Activated T-cell treated with anti-CD3 and anti-CD28 coated beads for 4 hours (primary cell): Measurements from ENCODE around the gene KLHL14.
"Not testable (repeated sequence)": the region's sequence is repeated elsewhere in the genome, so short reads cannot be mapped to it uniquely, and the experiment has no call there.

Experiments
- DNase-seq: peaks from one replicate; pipeline ENCODE4 v3.0.0-alpha.2; 2020

The KLHL14 gene, protein sequence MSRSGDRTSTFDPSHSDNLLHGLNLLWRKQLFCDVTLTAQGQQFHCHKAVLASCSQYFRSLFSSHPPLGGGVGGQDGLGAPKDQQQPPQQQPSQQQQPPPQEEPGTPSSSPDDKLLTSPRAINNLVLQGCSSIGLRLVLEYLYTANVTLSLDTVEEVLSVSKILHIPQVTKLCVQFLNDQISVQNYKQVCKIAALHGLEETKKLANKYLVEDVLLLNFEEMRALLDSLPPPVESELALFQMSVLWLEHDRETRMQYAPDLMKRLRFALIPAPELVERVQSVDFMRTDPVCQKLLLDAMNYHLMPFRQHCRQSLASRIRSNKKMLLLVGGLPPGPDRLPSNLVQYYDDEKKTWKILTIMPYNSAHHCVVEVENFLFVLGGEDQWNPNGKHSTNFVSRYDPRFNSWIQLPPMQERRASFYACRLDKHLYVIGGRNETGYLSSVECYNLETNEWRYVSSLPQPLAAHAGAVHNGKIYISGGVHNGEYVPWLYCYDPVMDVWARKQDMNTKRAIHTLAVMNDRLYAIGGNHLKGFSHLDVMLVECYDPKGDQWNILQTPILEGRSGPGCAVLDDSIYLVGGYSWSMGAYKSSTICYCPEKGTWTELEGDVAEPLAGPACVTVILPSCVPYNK

DNA sequence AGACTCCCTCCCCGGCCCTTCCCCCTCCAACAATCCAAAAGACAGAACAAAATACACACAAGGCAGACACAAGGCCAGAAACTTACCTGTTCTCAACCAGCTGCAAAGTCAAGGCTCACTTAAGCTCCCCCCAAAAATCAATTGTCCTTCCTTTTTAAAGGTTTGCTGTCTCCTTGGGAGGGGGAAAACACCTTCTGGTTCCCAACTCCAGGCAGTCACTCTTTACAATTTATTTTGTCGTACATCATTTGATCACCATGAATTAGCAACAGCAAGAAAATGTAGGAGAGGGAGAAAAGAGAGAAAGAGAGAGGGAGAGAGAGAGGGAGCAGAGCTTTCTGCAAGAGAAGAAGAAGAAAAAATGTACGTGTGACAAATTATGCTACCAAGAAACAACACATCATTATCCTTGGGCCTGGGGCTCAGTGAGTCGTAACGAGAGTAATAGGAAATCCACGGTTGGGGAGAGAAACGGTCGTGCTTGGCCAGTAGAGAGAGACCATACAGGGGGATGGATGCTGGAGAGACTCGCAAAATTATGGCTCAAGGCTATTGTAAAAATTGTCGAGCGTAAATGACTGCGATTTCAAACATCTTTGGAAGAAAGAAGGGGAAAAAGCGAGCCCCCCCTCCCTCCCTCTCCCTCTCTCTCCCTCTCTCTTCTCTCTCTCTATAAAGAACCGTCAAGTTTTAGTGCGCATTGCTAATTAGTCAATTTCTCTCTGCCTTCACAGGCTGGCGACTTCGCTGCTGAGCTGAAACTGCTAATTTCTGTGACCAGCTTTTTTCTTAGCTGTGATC, at the start of gene KLHL14:
KLHL14 (minus strand) TSS at position 443 of the 801 bp plus-strand sequence. CDS start 2,432 bp downstream, outside the sequence.
- no peak for DNase-seq

DNA sequence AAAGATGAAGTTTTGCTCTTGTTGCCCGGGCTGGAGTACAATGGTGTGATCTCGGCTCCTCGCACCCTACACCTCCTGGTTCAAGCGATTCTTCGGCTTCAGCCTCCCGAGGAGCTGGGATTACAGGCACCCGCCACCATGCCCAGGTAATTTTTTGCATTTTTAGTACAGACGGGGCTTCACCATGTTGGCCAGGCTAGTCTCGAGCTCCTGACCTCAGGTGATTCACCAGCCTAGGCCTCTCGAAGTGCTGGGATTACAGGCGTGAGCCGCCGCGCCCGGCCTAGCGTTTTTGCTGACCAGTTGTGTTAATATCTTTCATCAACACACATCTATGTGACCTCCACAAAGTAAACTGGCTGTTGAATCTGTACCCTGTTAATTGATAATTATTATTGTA, 49.4 kb upstream of the KLHL14 start:
- no peak for DNase-seq

DNA sequence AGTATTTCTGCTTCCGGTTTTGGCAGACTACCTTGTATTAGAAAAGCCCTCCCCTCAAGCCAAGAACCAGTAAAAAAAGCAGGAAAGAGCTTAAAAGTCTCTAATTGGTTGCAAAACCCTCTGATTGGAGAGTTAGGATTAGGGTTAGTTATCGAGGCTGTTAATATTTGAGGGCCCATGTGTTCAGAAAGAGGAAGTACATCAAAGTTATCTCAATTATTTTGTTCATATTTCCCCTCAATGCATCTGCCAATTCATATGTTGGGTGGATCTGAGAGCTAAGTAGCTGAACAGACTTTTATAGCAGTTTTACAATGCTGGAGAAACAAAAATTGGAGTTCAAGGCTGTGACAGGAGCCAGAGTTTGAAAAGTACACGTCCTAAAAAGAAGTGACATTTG, 43.1 kb upstream of the KLHL14 start:
- DNase-seq: no peak

DNA sequence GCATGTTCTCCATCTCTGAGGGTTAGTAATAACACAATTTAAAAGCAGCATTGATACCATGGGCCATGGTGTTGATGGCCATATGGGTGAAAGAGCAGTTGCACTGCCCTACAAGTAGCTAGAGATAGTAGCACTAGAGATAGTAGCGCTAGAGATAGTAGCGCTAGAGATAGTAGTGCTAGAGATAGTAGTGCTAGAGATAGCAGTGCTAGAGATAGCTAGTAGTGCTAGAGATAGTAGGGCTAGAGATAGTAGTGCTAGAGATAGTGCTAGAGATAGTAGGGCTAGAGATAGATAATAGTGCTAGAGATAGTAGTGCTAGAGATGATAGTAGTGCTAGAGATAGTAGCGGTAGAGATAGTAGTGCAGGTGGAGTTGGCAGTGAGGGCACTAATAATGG, 39.5 kb upstream of the KLHL14 start:
- no peak for DNase-seq

DNA sequence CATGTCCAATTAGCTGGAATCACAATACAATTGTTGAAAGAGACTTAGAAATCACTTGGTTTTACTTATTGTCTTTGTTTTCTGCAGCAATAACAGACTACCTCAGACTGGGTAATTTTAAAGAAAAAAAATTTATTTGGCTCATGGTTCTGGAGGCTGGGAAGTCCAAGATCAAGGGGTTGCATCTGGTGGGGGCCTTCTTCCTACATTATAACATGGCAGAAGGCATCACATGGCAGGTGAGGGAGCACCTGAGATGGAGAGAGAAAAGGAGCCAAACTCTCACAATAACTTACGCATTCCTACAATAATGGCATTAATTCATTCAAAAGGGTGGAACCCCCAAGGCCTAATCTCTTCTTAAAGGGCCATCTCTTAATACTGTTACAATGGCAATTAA, 37.5 kb upstream of the KLHL14 start:
- no peak for DNase-seq

DNA sequence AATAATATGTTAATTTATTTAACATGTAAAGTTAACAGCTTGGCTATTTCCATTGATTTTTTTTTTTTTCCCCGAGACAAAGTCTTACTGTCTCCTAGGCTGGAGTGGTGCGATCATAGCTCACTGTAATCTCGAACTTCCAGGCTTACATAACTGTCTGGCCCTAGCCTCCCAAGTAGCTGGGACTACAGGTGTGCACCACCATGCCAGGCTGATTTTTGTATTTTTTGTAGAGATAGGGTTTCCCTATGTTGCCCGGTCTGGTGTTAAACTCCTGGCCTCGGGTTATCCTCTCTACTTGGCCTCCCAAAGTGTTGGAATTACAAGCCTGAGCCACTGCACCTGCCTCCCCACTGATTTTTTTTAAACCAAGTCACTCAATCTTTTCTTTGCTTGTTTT, 32.5 kb upstream of the KLHL14 start:
- DNase-seq: no peak

DNA sequence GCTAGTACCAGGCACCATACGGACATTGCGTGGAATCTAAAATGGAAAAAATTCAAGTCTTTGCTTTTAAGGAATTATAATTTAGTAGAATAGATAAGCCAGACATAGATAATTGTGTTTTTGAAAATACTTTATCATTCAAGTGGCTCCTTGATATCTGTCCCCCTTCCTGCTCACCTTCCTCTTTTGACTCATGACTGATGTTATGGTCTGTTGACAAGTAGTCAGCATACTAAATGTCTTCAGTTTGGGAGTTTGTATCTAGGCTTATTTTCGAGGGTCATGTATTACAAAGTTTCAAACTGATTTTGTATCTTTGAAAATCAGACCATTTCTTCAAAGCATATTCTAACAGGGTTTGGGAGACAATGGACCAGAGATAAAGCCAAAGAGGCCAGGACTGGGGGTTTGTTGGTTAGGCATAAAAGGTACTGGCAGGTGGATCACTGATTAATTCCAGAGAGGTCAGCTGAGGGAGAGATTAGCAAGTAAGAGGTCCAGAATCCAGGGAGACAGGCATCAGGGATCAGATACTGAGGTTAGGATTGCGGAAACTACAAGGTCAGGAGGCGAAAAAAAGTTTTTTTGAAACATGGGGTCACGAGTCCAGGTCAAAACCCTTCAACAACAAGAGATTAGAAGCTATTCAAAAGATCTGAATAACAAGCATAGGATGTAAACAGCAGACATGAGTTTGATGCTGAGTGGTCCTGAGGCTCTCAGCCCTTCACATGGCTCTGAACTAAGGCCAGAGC, 31.5 kb upstream of the KLHL14 start:
- no peak for DNase-seq

DNA sequence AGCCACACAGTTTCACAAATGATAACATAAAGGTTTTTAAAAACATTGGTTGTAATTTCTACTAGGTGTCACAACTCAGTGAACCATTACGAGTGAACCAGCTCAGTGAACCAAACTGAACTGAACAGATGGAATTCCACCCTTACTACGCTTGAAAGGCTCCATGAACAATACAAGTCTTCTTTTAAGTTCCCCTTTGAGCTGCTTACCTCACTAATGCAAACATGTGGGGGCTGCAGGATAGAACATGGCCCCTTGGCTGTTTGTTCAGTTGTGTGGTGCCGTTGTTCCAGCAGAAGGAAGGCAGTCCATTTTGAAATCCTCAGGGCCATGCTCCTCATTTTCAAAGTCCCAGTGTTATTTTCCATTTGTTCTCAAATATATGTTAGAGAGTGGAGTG, 30.7 kb upstream of the KLHL14 start:
- no peak for DNase-seq

DNA sequence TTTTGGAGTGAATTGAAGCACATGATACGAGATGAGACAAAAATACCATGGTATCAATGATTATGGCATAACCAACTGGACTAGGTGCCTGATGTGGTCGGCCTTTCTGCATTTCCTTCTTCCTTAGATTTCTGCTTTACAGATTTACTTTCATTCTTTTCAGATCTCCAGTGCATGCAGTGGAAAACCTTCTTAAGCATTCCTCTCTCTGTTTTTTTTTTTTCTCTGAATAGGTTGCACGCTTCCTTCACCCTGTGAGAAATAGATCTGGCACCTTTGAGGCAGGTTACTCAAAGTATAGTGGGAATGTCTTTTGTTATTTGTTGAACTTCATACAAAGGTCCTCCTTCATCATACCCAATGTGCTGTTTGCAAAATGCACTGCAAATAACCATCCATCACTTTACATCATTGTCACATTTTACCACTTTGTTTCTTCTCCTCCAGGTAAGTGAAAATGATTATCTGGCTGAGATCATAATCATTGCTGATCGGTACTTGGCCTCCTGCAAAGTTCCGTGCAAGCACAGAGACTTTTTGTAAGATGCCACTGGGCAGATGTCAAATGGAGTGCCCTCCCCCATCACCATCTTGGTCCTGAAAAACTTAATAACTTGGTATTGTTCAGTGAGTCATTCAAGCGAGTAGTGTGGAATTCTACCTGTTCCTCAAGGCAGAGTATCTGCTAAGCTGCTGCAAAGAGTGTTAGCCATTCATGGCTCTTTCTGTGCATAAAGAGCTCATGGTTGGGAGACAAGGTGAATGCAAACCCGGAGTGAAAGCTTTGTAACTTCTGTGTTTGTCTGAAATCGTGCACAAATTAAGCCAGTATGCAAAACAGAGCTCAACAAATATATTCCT, 30.0 kb upstream of the KLHL14 start:
- no peak for DNase-seq

DNA sequence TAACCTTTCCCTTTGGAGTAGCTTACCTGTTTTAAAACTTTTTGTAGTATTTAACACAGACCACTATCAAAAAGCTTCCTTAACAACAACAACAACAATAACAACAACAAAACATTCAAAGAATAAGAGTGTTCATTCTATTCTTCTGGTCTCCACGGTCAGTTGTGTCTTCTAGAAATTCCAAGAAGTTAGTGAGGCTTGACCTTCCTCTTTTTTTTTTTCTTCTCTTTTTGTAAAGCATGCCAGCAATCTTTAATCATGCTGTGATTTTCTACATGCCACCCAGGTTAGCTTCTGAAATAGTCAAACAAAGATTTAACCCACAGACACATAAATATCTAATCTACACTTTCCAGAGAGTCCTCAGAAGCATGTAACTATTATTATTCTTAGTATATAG, 28.4 kb upstream of the KLHL14 start:
- DNase-seq: no peak

DNA sequence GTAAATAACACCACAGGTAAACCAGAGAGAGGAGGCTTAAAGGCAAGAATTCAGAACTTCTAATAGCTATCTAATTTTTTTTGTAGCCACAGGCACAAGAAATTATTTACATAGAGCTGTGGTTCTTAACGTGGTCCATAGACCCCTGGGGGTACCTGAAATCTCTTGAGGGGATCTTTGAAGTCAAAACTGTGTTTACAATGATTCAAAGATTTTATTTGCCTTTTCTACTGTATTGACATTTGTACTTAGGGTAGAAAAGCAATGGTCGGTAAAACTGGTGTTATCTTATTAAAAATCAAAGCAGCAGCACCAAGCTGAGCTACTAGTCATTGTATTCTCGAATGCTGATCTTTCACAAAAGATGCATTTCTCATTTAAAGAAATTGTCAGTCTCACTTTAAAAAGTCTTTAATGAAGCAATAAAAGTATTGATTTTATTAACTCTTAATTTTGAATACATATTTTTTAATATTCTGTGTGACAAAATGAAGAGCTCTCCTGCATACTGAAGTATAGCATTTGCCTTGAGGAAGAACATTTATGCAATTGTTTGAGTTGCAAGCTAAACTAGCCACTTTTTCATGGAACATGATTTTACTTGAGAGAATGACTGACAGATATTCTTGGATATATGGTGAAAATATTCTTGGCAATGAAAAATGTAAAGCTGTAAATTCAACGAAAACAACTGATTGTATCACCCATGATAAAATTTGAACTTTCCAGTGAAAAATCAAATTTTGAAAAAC, 25.6 kb upstream of the KLHL14 start:
- DNase-seq: no peak

DNA sequence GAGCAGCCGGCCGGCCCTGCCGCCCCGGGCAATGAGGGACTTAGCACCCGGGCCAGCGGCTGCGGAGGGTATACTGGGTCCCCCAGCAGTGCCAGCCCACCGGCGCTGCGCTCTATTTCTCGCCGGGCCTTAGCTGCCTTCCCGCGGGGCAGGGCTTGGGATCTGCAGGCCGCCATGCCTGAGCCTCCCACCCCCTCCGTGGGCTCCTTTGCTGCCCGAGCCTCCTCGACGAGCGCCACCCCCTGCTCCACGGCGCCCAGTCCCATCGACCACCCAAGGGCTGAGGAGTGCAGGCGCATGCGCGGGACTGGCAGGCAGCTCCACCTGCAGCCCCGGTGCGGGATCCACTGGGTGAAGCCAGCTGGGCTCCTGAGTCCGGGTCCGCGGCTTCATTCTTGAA, 21.8 kb upstream of the KLHL14 start:
- not testable (repeated sequence) for DNase-seq

DNA sequence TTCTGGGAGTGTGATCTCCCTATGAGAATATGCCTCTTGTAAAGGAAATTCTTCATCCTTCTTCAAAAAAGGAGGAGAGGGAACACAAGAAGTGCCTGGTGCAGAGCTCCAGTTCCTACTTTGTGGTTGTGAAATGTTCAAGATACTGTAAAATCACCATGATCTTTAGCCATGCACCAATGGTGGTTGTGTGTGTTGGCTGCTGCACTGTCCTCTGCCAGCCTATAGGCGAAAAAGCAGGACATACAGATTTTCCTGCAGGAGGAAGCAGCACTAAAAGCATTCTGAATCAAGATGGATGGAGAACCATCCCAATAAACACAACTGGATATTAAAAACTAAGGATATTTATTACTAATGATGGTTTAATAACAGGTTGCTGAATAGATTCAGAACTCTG, 6.2 kb upstream of the KLHL14 start:
- DNase-seq: no peak

DNA sequence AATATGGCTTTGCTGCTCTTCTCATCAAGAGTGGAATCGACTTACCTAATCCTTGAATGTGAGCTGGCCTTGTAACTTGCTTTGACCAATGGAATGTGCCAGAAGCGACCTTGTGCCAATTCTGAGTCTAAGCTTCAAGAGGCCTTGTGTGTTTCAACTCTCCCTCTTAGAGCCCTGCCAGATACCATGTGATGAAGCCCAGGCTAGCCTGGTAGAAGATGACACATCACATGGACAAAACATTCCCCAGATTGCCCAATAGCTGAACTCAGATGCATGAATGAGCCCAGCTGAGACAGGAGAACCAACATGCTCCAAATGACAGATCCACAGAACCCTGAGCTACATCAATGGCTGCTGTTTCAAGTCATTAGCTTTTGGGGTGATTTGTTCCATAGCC, 4.2 kb upstream of the KLHL14 start:
- no peak for DNase-seq

DNA sequence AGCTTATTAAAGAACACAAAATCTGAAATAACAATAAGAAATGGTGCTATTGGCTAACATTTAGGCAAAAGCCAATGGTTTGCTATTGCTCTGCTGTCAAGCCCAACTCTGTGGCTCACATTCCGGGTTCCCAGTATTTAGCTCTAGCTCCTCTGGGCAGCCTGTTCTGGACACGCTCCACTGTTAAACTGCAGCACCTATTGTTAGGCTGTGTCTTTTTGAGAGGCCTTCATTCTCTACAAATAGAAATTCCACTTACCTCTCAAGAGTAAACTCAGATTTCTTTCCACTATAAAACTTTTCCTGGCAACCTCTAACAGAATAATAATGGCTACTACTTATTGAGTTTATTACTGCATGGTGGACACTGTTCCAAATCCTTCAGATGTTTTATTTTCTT, 3.7 kb upstream of the KLHL14 start:
- no peak for DNase-seq

DNA sequence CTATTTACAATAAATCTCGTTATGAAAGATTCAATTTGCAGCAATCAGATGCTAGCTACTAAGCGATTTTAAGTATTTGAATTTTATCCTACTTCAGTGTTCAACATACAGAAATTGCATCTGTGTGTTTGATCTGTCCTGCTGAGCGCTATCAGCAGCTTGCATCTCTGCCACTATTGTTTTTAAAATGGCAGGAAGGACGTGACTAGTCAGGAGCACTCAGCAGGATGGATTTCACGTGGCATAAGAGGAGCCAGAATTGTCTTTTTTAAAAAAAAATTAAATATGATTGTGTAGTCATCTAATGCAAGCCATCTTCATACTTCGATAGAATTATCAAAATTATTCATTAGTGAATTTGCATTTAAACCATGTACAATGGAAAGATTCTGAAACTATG, 2.8 kb upstream of the KLHL14 start:
- no peak for DNase-seq

DNA sequence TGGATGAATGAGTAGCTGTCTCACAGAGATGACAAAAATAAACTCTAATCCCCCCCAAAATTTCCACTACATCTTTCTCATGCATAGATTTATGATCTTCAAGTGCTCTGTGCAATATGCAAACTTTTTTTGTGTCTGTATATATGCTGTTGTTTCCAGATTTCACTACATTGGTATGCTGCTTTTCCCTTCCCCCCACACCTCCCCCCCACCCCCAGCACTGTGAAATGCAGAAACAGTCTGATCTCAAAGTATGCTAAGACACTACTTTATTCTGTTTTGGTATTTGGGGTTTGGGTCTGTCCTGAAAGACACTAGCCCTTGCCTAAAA, 524 bp upstream of the KLHL14 start:
- DNase-seq: no peak

DNA sequence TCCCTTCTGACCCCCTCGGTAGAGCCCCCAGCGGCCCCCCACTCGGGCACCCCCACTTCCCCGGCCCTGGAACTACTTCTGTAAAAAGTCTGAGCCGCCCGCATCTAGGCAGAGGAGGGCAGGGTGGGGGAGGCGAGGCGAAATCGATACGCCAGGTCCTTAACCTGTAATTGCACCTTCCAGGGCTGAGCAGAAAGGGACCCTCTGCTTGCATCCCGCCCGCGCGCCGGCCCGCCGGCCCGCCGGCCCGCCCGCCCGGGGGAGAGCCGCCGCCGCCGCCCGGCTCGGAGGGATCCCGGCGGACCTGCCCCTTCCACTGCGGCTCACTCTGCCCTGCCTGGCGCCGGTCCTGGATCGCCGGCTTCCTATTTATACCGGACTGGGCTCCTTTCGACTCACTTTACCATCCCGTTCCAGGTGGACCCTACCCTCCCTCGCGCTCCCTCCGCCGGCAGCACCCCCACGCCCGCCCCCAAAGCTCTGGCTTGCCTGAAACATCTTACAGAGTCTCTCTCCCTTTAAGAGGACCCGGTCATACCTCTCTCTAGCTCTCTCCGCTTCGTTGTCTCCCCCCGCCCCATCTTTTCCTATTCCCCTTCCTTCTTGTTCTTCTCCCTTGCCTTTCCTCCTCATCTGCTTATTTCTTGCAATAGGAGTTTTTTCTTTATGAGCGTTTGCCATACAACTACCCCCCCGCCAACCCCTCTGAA, 797 bp downstream of the KLHL14 start:
- DNase-seq: no peak

DNA sequence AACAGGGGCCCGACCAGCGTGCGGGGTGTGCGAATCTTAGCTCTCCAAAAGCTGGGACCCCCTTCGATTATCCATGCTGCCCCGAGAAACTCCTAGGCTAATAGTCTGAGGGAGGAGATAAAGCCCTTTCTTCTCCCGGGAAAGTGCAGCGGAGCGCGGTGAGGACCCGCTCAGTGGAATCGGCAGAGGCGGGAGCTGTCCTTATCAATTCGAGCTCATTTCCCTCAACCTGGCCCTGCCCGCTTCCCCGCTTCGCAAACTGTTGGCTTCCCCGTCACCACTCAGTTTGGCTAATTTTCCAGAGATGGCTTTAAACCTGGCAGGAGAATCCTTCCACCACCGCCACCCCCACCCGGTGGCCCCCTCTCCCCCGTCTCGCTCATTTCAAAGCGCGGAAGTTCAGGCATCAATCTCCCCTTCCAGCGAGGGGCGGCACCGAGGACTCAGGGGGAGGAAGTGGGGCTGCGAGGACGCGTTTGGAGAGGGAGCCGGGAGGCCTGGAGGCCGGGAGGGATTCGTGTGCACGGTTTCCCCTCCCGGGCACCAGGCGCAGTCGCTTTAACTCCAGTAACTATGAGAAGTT, 1.6 kb downstream of the KLHL14 start:
- DNase-seq: no peak

DNA sequence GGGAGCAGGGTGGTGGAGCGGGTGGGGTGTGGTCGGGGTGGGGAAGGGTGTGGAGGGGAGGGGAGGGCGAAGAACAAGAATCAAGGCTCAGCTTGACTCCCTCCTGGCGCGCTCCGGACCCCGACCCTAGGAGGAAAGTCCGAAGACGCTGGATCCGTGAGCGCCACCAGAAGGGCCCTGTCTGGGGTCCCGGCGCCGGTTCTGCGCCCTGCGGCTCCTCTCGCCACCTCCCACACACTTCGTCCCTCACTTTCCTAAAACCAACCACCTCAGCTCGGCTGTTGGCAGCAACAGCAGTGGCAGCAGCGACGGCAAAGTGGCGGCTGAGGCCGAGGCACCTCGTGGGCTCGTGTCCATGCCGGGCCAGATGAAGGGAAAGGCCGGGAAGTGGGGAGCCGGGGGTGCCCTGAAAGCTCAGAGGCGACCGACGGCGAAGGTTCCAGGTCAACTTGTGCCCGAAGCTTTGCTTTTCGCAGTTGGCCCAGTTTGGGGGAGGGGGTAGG, 2.1 kb downstream of the KLHL14 start:
- DNase-seq: no peak
